ENCODE results near the gene GMDS.

The GMDS gene

GRCh38 chr6:1662534-1662933, 582.9 kb downstream of the GMDS start:
- DNase-seq: no peak

GRCh38 chr6:1659816-1660215, 585.6 kb downstream of the GMDS start:
- DNase-seq: peak; percentile 35

GRCh38 chr6:1658212-1659005, 587.0 kb downstream of the GMDS start:
- no peak for DNase-seq

- no peak for DNase-seq
These were observed 587.6 kb downstream of the GMDS start for GRCh38 chr6:1657771-1658165.

- DNase-seq: no peak
These were observed 588.2 kb downstream of the GMDS start for GRCh38 chr6:1657116-1657770.

- DNase-seq: peak; percentile 74
These were observed 591.4 kb downstream of the GMDS start for GRCh38 chr6:1654054-1654453.

GRCh38 chr6:1652842-1653241, 592.6 kb downstream of the GMDS start:
- no peak for DNase-seq

GRCh38 chr6:1651362-1651761, 594.0 kb downstream of the GMDS start:
- no peak for DNase-seq

GRCh38 chr6:1645466-1646185, 599.8 kb downstream of the GMDS start:
- DNase-seq: no peak

- peak; percentile 60 for DNase-seq
These were observed 600.8 kb downstream of the GMDS start for GRCh38 chr6:1644516-1645060.

GRCh38 chr6:1643830-1644445, 601.5 kb downstream of the GMDS start:
- DNase-seq: no peak

- DNase-seq: no peak
These were observed 602.3 kb downstream of the GMDS start for GRCh38 chr6:1643111-1643510.

- DNase-seq: no peak
These were observed 604.0 kb downstream of the GMDS start for GRCh38 chr6:1641343-1641885.

- no peak for DNase-seq
These were observed 604.9 kb downstream of the GMDS start for GRCh38 chr6:1640476-1640875.

GRCh38 chr6:1639430-1639829, 606.0 kb downstream of the GMDS start:
- no peak for DNase-seq

- no peak for DNase-seq
These were observed 608.2 kb downstream of the GMDS start for GRCh38 chr6:1636971-1637871.

GRCh38 chr6:1636272-1636825, 609.1 kb downstream of the GMDS start:
- no peak for DNase-seq

GRCh38 chr6:1635305-1636010, 609.9 kb downstream of the GMDS start:
- DNase-seq: no peak

- no peak for DNase-seq
These were observed 611.3 kb downstream of the GMDS start for GRCh38 chr6:1634081-1634480.

- DNase-seq: no peak
These were observed 611.9 kb downstream of the GMDS start for GRCh38 chr6:1633366-1634021.
